ENCODE measurements around the gene SERPINA1.

DNA sequence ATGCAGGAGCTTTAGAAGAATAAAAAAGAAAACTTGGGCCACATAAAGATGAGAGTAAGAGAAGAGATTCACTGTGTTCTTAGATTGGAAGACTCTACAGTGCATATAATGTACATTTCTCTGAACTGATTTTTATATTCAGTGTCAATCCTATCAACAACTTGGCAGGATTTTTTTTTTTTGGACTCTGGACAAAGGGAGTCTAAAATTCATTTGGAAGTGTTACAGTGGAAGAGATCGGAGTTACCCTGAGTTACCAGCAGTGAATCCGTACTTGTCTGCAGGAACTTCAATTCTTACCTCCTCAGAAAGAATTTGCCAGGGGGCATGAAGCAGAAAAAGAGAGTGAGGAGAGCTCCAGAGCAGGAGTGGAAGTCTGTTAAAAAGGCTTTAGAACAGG lies 40.2 kb upstream of the SERPINA1 start:
- TF ChIP-seq, protein P1, sequence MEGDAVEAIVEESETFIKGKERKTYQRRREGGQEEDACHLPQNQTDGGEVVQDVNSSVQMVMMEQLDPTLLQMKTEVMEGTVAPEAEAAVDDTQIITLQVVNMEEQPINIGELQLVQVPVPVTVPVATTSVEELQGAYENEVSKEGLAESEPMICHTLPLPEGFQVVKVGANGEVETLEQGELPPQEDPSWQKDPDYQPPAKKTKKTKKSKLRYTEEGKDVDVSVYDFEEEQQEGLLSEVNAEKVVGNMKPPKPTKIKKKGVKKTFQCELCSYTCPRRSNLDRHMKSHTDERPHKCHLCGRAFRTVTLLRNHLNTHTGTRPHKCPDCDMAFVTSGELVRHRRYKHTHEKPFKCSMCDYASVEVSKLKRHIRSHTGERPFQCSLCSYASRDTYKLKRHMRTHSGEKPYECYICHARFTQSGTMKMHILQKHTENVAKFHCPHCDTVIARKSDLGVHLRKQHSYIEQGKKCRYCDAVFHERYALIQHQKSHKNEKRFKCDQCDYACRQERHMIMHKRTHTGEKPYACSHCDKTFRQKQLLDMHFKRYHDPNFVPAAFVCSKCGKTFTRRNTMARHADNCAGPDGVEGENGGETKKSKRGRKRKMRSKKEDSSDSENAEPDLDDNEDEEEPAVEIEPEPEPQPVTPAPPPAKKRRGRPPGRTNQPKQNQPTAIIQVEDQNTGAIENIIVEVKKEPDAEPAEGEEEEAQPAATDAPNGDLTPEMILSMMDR (IDR thresholded peaks at IDR 0.05): no peak
- TF ChIP-seq MAFK (IDR thresholded peaks at IDR 0.05; ENCODE audit: partially characterized antibody) (no peak), POLR2A (IDR thresholded peaks at IDR 0.05; ENCODE audit: low read length) (no peak), RCOR1 (IDR thresholded peaks at IDR 0.05; ENCODE audit: low read depth, low read length) (no peak), ZSCAN20 (CRISPR knock-in tag; IDR thresholded peaks at IDR 0.05) (no peak), BHLHE40 (IDR thresholded peaks at IDR 0.05; ENCODE audit: low read depth, low read length) (no peak), NPAS2 (CRISPR knock-in tag; IDR thresholded peaks at IDR 0.05; ENCODE audit: borderline replicate concordance) (no peak), REST (IDR thresholded peaks at IDR 0.05) (no peak), CHD2 (IDR thresholded peaks at IDR 0.05; ENCODE audit: low read length, partially characterized antibody) (no peak), EP300 (IDR thresholded peaks at IDR 0.05) (no peak)
- TF ChIP-seq, protein P2, sequence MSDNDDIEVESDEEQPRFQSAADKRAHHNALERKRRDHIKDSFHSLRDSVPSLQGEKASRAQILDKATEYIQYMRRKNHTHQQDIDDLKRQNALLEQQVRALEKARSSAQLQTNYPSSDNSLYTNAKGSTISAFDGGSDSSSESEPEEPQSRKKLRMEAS (IDR thresholded peaks at IDR 0.05): no peak

Data from A549 (cell line).